Measurements from ENCODE around the gene OR5H1. TPM values are rescaled to one million over a fixed set of nuclear protein-coding genes. Genes with fewer than 3 reads are reported as not detected.
"Not testable (repeated sequence)": the region's sequence is repeated elsewhere in the genome, so short reads cannot be mapped to it uniquely, and the experiment has no call there.

Gene OR5H1
- total and polyA plus RNA-seq, 8 donors: not detected

DNA sequence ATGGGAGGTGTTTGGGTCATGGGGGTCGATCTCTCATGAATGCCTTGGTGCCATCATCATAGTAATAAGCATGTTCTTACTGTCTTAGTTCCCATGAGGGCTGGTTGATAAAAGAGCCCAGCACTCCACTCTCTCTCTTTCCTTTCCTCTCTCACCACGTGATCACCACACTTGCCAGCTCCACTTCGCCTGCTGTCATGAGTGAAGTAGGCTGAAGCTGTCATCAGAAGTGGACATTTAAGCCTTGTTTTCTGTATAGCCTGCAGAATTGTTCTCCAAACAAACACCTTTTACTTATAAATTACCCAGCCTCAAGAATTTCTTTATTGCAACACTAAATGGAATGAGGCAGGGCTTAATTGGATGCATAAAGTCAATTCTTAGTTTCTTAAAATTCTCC is 6.1 kb downstream of the OR5H1 start:
- TF ChIP-seq, protein P1, sequence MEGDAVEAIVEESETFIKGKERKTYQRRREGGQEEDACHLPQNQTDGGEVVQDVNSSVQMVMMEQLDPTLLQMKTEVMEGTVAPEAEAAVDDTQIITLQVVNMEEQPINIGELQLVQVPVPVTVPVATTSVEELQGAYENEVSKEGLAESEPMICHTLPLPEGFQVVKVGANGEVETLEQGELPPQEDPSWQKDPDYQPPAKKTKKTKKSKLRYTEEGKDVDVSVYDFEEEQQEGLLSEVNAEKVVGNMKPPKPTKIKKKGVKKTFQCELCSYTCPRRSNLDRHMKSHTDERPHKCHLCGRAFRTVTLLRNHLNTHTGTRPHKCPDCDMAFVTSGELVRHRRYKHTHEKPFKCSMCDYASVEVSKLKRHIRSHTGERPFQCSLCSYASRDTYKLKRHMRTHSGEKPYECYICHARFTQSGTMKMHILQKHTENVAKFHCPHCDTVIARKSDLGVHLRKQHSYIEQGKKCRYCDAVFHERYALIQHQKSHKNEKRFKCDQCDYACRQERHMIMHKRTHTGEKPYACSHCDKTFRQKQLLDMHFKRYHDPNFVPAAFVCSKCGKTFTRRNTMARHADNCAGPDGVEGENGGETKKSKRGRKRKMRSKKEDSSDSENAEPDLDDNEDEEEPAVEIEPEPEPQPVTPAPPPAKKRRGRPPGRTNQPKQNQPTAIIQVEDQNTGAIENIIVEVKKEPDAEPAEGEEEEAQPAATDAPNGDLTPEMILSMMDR (IDR thresholded peaks at IDR 0.05): no peak
- 31 to 39% methylated on average over 3 of the region's 3 CpGs for WGBS, 2 donors
- Histone ChIP-seq H3K36me3 (no peaks in the 10 kb centered on the region), H3K9me3 (no peaks in the 10 kb centered on the region), H3K4me3 (no peak overlapping the region), H3K4me1 (no peaks in the 10 kb centered on the region), H3K27me3 (no peaks in the 10 kb centered on the region), H3K27ac (no peak overlapping the region)
- intact Hi-C loops (cut with DNase I): no loop called here
- DNase-seq: no peak
- no peak for FAIRE-seq
- ATAC-seq: no peak

DNA sequence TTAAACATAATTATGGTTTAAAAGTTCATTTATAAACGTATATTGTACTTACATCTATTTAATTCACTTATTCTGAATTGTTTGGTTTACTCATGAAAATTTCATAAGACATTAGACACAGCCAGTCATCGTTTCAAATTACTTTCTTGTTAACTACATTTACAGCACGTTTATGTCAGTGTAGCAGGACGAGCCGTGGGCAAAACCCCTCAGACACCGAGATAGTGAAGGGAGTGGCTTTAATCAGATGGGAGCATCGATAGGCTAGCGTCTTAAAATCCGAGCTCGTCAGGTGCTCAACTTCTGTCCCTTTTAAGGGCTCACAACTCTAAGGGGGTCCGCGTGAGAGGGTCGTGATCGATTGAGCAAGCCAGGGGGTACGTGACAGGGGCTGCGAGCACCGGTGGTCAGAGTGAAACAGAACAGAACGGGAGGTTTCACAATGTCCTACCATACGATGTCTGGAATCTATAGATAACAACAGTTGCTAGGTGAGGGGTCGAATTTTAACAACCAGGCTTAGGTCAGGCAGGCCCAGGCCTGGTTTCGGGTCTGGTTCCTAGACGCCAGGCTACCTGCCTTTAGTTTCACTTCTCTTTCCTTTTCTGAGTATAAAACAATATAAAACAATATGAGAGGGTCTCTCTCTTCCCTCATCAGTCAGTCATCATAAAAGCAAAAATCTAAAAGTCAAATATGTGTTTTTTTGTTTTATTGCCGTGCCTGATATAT is 7.5 kb downstream of the OR5H1 start:
- 64 to 74% methylated on average over 23 of the region's 23 CpGs for WGBS, 2 donors
- H3K4me1 ChIP-seq; H3K27ac ChIP-seq; intact Hi-C loops (cut with DNase I); FAIRE-seq; H3K27me3 ChIP-seq; H3K36me3 ChIP-seq; ATAC-seq; H3K9me3 ChIP-seq; H3K4me3 ChIP-seq; DNase-seq: not testable (repeated sequence)

DNA sequence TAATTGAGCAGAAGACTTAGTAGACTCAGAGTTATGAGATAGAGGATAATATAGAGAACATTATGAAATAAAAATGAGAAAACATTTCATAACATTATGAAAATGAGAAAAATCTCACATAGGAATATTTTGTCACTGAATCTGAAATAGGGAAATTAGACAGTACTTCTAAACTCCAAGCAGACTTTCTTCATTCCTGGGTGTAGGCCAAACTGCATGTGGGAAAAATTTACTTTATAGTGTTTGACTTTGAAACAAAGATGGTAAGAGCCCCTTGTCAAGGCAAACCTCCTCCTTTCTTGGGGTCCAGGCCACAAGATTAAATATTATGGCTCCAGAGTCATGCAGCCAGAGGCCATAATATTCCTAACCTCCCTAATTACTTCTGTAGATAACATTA is 10.0 kb downstream of the OR5H1 start:
- no peaks in the 10 kb centered on the region for H3K27me3 ChIP-seq
- TF ChIP-seq, protein P1 (IDR thresholded peaks at IDR 0.05): no peak
- no peaks in the 10 kb centered on the region for H3K36me3 ChIP-seq
- no peak for DNase-seq
- intact Hi-C loops (cut with DNase I): no loop called here
- H3K9me3 ChIP-seq: no peaks in the 10 kb centered on the region
- H3K4me1 ChIP-seq: no peaks in the 10 kb centered on the region
- no peak overlapping the region for H3K27ac ChIP-seq
- H3K4me3 ChIP-seq: no peak overlapping the region
- no peak for FAIRE-seq
- ATAC-seq: no peak

DNA sequence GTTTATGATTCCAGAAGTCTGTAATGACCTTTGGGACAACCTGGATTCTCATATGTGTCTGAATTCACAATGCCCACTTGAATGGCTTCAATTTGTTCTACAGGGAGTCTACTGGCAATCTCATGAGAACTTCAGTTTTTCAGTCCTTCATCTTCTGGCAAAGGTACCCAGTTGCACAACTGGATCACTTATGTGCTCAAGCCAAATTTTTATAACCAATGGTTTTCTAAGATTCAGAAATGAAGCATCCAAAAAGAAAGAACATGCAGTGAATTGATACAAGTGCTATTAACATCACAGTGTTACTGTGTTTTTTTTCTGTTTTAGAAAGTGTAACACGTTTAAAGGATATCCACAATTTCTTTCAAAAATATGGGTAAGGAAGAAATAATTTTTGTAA is 16.7 kb downstream of the OR5H1 start, which contains the start of gene OR5H14:
Gene OR5H14, plus strand, starts transcription at position 301 of the 400 bp plus-strand sequence. CDS start 1,907 bp downstream, outside the sequence.
- 30 to 33% methylated on average over 1 of the region's 1 CpG for WGBS, 2 donors
- ATAC-seq: no peak
- TF ChIP-seq, protein P1 (IDR thresholded peaks at IDR 0.05): no peak
- H3K27me3 ChIP-seq: no peaks in the 10 kb centered on the region
- H3K27ac ChIP-seq: no peak within 1 kb of the TSS
- H3K36me3 ChIP-seq: no peaks in the 10 kb centered on the region
- H3K9me3 ChIP-seq: no peaks in the 10 kb centered on the region
- H3K4me1 ChIP-seq: no peaks in the 10 kb centered on the region
- no peak for FAIRE-seq
- H3K4me3 ChIP-seq: no peak within 1 kb of the TSS
- DNase-seq: no peak
- intact Hi-C loops (cut with DNase I): no loop called here

DNA sequence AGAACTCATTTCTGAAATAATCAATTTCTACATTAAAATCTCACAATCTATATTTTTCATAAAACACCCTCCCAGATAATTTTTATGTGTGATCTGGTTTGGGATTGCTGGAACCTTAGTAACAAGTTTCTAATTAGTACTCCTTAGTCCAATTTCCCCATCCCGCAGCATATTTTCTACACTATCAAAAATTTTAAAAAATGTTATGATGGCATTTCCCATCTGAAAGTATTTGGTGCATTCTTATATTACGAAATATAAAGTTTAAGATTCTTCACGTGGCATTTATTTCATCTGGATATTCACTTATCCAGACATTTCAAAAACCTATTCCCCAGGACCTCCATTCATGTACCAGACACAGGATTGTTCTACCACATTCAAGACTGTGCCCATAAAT is 18.2 kb downstream of the OR5H1 start:
- ATAC-seq (no peak), DNase-seq (no peak), FAIRE-seq (no peak)
- Histone ChIP-seq H3K27me3 (no peaks in the 10 kb centered on the region), H3K9me3 (no peaks in the 10 kb centered on the region), H3K36me3 (no peaks in the 10 kb centered on the region), H3K27ac (no peak overlapping the region), H3K4me3 (no peak overlapping the region), H3K4me1 (no peaks in the 10 kb centered on the region)
- 38 to 47% methylated on average over 3 of the region's 3 CpGs for WGBS, 2 donors
- TF ChIP-seq, protein P1 (IDR thresholded peaks at IDR 0.05): no peak
- intact Hi-C loops (cut with DNase I): no loop called here

GRCh38 chr3:98149456-98149855 is 18.9 kb downstream of the OR5H1 start:
- H3K4me3 ChIP-seq; intact Hi-C loops (cut with DNase I); H3K9me3 ChIP-seq; H3K36me3 ChIP-seq; H3K4me1 ChIP-seq; ATAC-seq; DNase-seq; FAIRE-seq; H3K27me3 ChIP-seq; H3K27ac ChIP-seq: not testable (repeated sequence)
- WGBS, 2 donors: 54 to 59% methylated on average over 4 of the region's 4 CpGs
